HG03103 (cell line): ENCODE measurements around the gene CYP26B1.

ENCODE experiments used
- ATAC-seq: cut with Tn5 transposase; IDR thresholded peaks from one replicate; pipeline ENCODE4 v1.9.1; 2021; ENCODE audit warnings: low read depth; ENCODE audit not compliant: unreplicated experiment

The CYP26B1 gene

GRCh38 chr2:72113847-72114692 is 33.6 kb downstream of the CYP26B1 start:
- no peak for ATAC-seq

- ATAC-seq, result no peak
These were observed 34.4 kb downstream of the CYP26B1 start for GRCh38 chr2:72112981-72113846.

GRCh38 chr2:72112401-72112800 is 35.3 kb downstream of the CYP26B1 start:
- ATAC-seq, result no peak

- no peak for ATAC-seq
These were observed 36.6 kb downstream of the CYP26B1 start for GRCh38 chr2:72111061-72111460.

- no peak for ATAC-seq
These were observed 37.8 kb downstream of the CYP26B1 start for GRCh38 chr2:72109904-72110303.

GRCh38 chr2:72109291-72109690 is 38.4 kb downstream of the CYP26B1 start:
- ATAC-seq, result no peak

- no peak for ATAC-seq
These were observed 39.5 kb downstream of the CYP26B1 start for GRCh38 chr2:72108121-72108520.

GRCh38 chr2:72106978-72107377 is 40.7 kb downstream of the CYP26B1 start:
- no peak for ATAC-seq

- ATAC-seq, result no peak
These were observed 42.7 kb downstream of the CYP26B1 start for GRCh38 chr2:72104821-72105588.

- ATAC-seq, result no peak
These were observed 44.0 kb downstream of the CYP26B1 start for GRCh38 chr2:72103690-72104089.

GRCh38 chr2:72103161-72103560 is 44.5 kb downstream of the CYP26B1 start:
- no peak for ATAC-seq

GRCh38 chr2:72098935-72099334 is 48.7 kb downstream of the CYP26B1 start:
- ATAC-seq, result no peak

- ATAC-seq, result no peak
These were observed 50.4 kb downstream of the CYP26B1 start for GRCh38 chr2:72097276-72097675.

- no peak for ATAC-seq
These were observed 51.5 kb downstream of the CYP26B1 start for GRCh38 chr2:72096181-72096580.

GRCh38 chr2:72095364-72095763 is 52.3 kb downstream of the CYP26B1 start:
- ATAC-seq, result no peak

GRCh38 chr2:72094701-72095100 is 53.0 kb downstream of the CYP26B1 start:
- no peak for ATAC-seq

GRCh38 chr2:72092111-72092510 is 55.6 kb downstream of the CYP26B1 start:
- no peak for ATAC-seq

GRCh38 chr2:72090781-72091482 is 56.7 kb downstream of the CYP26B1 start:
- no peak for ATAC-seq

GRCh38 chr2:72090271-72090720 is 57.4 kb downstream of the CYP26B1 start:
- ATAC-seq, result no peak

- no peak for ATAC-seq
These were observed 58.1 kb downstream of the CYP26B1 start for GRCh38 chr2:72089537-72089936.
